WTC11 (cell line): ENCODE measurements around the gene UBE2G1. TPM values are rescaled to one million over a fixed set of nuclear protein-coding genes. Genes with fewer than 3 reads are reported as not detected.

Source experiments
- ATAC-seq: fragments of 200-7000 bp; cut with Tn5 transposase; 2 replicates; pipeline ENCODE4 v1.10.0; 2021; ENCODE audit warnings: mild to moderate bottlenecking, moderate library complexity
- CTCF ChIA-PET: fragments of 300-600 bp; sonication (Branson Sonifier 250); formaldehyde crosslinking; loops from one replicate; lab custom pipeline; 2021; ENCODE audit warnings: antibody characterized with exemption; lab: Charles Lee
- POLR2A ChIA-PET: fragments of 350-600 bp; sonication (Branson Sonifier 250); formaldehyde crosslinking; loops from one replicate; lab custom pipeline; 2021; ENCODE audit warnings: antibody characterized with exemption; lab: Charles Lee
- DNase-seq: peaks from one replicate; pipeline ENCODE4 v3.0.0; 2021; ENCODE audit warnings: low spot score
- H3K27ac Mint-ChIP-seq: 2 replicates; pipeline ENCODE4 v1.8.0; 2021; ENCODE audit warnings: mixed read lengths
- H3K27me3 Mint-ChIP-seq: 2 replicates; pipeline ENCODE4 v1.8.0; 2021; ENCODE audit warnings: low read depth, mild to moderate bottlenecking, moderate library complexity, mixed read lengths
- H3K36me3 Mint-ChIP-seq: 2 replicates; pipeline ENCODE4 v1.8.0; 2021; ENCODE audit warnings: mixed read lengths
- H3K4me1 Mint-ChIP-seq: 2 replicates; pipeline ENCODE4 v1.8.0; 2022; ENCODE audit warnings: mixed read lengths
- H3K4me3 Mint-ChIP-seq: 2 replicates; pipeline ENCODE4 v1.8.0; 2021; ENCODE audit warnings: mild to moderate bottlenecking, moderate library complexity, mixed read lengths
- H3K9me3 Mint-ChIP-seq: 2 replicates; pipeline ENCODE4 v1.8.0; 2021; ENCODE audit warnings: mixed read lengths
- CBFB ChIP-seq: sonication (generic); formaldehyde crosslinking; IDR thresholded peaks from 2 replicates; pipeline ENCODE4 v1.8.1; 2022; ENCODE audit warnings: mild to moderate bottlenecking, low read depth, missing genetic modification reagents
- ELF4 ChIP-seq: sonication (generic); formaldehyde crosslinking; IDR thresholded peaks from 2 replicates; pipeline ENCODE4 v1.8.1; 2022; ENCODE audit warnings: low read depth, mild to moderate bottlenecking, moderate library complexity, missing genetic modification reagents
- GABPB1 ChIP-seq: sonication (generic); formaldehyde crosslinking; IDR thresholded peaks from 2 replicates; pipeline ENCODE4 v1.8.1; 2023; ENCODE audit warnings: mild to moderate bottlenecking, missing genetic modification reagents
- JAZF1 ChIP-seq: fragments of 250-450 bp; sonication (Bioruptor Pico); IDR thresholded peaks from 2 replicates; pipeline ENCODE4 v1.9.0; 2021; ENCODE audit warnings: moderate library complexity, mild to moderate bottlenecking, inconsistent platforms
- NFATC4 ChIP-seq: fragments of 250-450 bp; sonication (Bioruptor Pico); IDR thresholded peaks from 2 replicates; pipeline ENCODE4 v1.9.0; 2021; ENCODE audit warnings: mild to moderate bottlenecking
- NFYB ChIP-seq: sonication (generic); formaldehyde crosslinking; conservative IDR thresholded peaks from 2 replicates; pipeline ENCODE4 v1.8.0; 2022; ENCODE audit warnings: low read depth, missing genetic modification reagents
- NR2C2 ChIP-seq: sonication (generic); formaldehyde crosslinking; IDR thresholded peaks from 2 replicates; pipeline ENCODE4 v1.8.0; 2022; ENCODE audit warnings: mild to moderate bottlenecking, missing genetic modification reagents
- NR3C1 ChIP-seq: sonication (generic); formaldehyde crosslinking; conservative IDR thresholded peaks from 2 replicates; pipeline ENCODE4 v1.8.1; 2023; ENCODE audit warnings: low read depth, mild to moderate bottlenecking, missing genetic modification reagents
- RORB ChIP-seq: fragments of 250-450 bp; sonication (Bioruptor Pico); IDR thresholded peaks from 2 replicates; pipeline ENCODE4 v1.9.0; 2021; ENCODE audit warnings: mild to moderate bottlenecking
- SOX15 ChIP-seq: fragments of 250-450 bp; sonication (Bioruptor Pico); IDR thresholded peaks from 2 replicates; pipeline ENCODE4 v1.9.0; 2021; ENCODE audit warnings: mild to moderate bottlenecking
- ZNF396 ChIP-seq: fragments of 250-450 bp; sonication (Bioruptor Pico); IDR thresholded peaks from 2 replicates; pipeline ENCODE4 v1.8.0; 2021; ENCODE audit warnings: mild to moderate bottlenecking, moderate library complexity, borderline replicate concordance
- total RNA-seq: library from RNA; stranded (reverse); gene quantifications from 3 replicates; pipeline ENCODE4 v1.2.3, GENCODE V29; 2021
- TF ChIP-seq, protein P1 (sequence below): sonication (generic); formaldehyde crosslinking; conservative IDR thresholded peaks from 2 replicates; pipeline ENCODE4 v1.8.1; 2023; ENCODE audit warnings: mild to moderate bottlenecking, low read depth, missing genetic modification reagents, moderate library complexity
- TF ChIP-seq, protein P2 (sequence below): sonication (generic); formaldehyde crosslinking; IDR thresholded peaks from 2 replicates; pipeline ENCODE4 v1.8.1; 2022; ENCODE audit warnings: low read depth, missing genetic modification reagents, borderline replicate concordance
- TF ChIP-seq, protein P3 (sequence below): sonication (generic); formaldehyde crosslinking; IDR thresholded peaks from 2 replicates; pipeline ENCODE4 v1.8.1; 2023; ENCODE audit warnings: mild to moderate bottlenecking, moderate library complexity, missing genetic modification reagents
- TF ChIP-seq, protein P4 (sequence below): fragments of 250-450 bp; sonication (Bioruptor Pico); IDR thresholded peaks from 2 replicates; pipeline ENCODE4 v1.8.0; 2021; ENCODE audit warnings: mild to moderate bottlenecking
- TF ChIP-seq, protein P5 (sequence below): fragments of 250-450 bp; sonication (Bioruptor Pico); IDR thresholded peaks from 2 replicates; pipeline ENCODE4 v1.9.0; 2021; ENCODE audit warnings: mild to moderate bottlenecking
- TF ChIP-seq, protein P6 (sequence below): sonication (generic); formaldehyde crosslinking; IDR thresholded peaks from 2 replicates; pipeline ENCODE4 v1.8.0; 2023; ENCODE audit warnings: mild to moderate bottlenecking, missing genetic modification reagents
- TF ChIP-seq, protein P7 (sequence below): sonication (generic); formaldehyde crosslinking; IDR thresholded peaks from 2 replicates; pipeline ENCODE4 v1.8.1; 2023; ENCODE audit warnings: mild to moderate bottlenecking, missing genetic modification reagents, moderate library complexity
- TF ChIP-seq, protein P8 (sequence below): sonication (generic); formaldehyde crosslinking; IDR thresholded peaks from 2 replicates; pipeline ENCODE4 v1.8.0; 2022; ENCODE audit warnings: mild to moderate bottlenecking, missing genetic modification reagents
- TF ChIP-seq, protein P9 (sequence below): sonication (generic); formaldehyde crosslinking; conservative IDR thresholded peaks from 2 replicates; pipeline ENCODE4 v1.8.1; 2022; ENCODE audit warnings: mild to moderate bottlenecking, missing genetic modification reagents
- TF ChIP-seq, protein P10 (sequence below): sonication (generic); formaldehyde crosslinking; IDR thresholded peaks from 2 replicates; pipeline ENCODE4 v1.8.1; 2023; ENCODE audit warnings: mild to moderate bottlenecking, missing genetic modification reagents

The UBE2G1 gene
- total RNA-seq, 1 experiment from 2014 or later, result 177 TPM

DNA sequence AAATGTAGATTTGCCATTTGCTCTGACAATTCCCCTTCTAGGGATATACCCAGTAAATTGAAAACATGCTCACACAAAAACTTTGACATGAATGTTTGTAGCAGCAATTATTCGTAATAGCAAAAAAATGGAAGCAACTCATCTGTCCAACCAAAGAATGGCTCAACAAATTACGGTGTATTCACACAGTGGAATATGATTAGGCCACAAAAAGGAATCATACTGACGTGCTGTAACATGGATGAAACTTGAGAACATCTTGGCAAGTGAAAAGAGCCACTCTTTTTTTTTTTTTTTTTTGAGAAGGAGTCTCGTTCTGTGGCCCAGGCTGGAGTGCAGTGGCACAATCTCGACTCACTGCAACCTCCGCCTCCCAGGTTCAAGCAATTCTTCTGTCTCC is 43.2 kb upstream of the UBE2G1 start (continued):
- TF ChIP-seq, protein P1, sequence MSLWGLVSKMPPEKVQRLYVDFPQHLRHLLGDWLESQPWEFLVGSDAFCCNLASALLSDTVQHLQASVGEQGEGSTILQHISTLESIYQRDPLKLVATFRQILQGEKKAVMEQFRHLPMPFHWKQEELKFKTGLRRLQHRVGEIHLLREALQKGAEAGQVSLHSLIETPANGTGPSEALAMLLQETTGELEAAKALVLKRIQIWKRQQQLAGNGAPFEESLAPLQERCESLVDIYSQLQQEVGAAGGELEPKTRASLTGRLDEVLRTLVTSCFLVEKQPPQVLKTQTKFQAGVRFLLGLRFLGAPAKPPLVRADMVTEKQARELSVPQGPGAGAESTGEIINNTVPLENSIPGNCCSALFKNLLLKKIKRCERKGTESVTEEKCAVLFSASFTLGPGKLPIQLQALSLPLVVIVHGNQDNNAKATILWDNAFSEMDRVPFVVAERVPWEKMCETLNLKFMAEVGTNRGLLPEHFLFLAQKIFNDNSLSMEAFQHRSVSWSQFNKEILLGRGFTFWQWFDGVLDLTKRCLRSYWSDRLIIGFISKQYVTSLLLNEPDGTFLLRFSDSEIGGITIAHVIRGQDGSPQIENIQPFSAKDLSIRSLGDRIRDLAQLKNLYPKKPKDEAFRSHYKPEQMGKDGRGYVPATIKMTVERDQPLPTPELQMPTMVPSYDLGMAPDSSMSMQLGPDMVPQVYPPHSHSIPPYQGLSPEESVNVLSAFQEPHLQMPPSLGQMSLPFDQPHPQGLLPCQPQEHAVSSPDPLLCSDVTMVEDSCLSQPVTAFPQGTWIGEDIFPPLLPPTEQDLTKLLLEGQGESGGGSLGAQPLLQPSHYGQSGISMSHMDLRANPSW (CRISPR knock-in tag), result no peak
- TF ChIP-seq NFATC4 (no peak), NR3C1 (CRISPR knock-in tag) (no peak), JAZF1 (CRISPR knock-in tag) (no peak)
- TF ChIP-seq, protein P2, sequence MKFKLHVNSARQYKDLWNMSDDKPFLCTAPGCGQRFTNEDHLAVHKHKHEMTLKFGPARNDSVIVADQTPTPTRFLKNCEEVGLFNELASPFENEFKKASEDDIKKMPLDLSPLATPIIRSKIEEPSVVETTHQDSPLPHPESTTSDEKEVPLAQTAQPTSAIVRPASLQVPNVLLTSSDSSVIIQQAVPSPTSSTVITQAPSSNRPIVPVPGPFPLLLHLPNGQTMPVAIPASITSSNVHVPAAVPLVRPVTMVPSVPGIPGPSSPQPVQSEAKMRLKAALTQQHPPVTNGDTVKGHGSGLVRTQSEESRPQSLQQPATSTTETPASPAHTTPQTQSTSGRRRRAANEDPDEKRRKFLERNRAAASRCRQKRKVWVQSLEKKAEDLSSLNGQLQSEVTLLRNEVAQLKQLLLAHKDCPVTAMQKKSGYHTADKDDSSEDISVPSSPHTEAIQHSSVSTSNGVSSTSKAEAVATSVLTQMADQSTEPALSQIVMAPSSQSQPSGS, result no peak
- TF ChIP-seq, protein P3, sequence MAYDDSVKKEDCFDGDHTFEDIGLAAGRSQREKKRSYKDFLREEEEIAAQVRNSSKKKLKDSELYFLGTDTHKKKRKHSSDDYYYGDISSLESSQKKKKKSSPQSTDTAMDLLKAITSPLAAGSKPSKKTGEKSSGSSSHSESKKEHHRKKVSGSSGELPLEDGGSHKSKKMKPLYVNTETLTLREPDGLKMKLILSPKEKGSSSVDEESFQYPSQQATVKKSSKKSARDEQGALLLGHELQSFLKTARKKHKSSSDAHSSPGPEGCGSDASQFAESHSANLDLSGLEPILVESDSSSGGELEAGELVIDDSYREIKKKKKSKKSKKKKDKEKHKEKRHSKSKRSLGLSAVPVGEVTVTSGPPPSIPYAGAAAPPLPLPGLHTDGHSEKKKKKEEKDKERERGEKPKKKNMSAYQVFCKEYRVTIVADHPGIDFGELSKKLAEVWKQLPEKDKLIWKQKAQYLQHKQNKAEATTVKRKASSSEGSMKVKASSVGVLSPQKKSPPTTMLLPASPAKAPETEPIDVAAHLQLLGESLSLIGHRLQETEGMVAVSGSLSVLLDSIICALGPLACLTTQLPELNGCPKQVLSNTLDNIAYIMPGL, result no peak
- TF ChIP-seq, protein P4, sequence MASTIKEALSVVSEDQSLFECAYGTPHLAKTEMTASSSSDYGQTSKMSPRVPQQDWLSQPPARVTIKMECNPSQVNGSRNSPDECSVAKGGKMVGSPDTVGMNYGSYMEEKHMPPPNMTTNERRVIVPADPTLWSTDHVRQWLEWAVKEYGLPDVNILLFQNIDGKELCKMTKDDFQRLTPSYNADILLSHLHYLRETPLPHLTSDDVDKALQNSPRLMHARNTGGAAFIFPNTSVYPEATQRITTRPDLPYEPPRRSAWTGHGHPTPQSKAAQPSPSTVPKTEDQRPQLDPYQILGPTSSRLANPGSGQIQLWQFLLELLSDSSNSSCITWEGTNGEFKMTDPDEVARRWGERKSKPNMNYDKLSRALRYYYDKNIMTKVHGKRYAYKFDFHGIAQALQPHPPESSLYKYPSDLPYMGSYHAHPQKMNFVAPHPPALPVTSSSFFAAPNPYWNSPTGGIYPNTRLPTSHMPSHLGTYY, result no peak
- TF ChIP-seq, protein P5, sequence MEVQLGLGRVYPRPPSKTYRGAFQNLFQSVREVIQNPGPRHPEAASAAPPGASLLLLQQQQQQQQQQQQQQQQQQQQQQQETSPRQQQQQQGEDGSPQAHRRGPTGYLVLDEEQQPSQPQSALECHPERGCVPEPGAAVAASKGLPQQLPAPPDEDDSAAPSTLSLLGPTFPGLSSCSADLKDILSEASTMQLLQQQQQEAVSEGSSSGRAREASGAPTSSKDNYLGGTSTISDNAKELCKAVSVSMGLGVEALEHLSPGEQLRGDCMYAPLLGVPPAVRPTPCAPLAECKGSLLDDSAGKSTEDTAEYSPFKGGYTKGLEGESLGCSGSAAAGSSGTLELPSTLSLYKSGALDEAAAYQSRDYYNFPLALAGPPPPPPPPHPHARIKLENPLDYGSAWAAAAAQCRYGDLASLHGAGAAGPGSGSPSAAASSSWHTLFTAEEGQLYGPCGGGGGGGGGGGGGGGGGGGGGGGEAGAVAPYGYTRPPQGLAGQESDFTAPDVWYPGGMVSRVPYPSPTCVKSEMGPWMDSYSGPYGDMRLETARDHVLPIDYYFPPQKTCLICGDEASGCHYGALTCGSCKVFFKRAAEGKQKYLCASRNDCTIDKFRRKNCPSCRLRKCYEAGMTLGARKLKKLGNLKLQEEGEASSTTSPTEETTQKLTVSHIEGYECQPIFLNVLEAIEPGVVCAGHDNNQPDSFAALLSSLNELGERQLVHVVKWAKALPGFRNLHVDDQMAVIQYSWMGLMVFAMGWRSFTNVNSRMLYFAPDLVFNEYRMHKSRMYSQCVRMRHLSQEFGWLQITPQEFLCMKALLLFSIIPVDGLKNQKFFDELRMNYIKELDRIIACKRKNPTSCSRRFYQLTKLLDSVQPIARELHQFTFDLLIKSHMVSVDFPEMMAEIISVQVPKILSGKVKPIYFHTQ, result no peak
- TF ChIP-seq, protein P6, sequence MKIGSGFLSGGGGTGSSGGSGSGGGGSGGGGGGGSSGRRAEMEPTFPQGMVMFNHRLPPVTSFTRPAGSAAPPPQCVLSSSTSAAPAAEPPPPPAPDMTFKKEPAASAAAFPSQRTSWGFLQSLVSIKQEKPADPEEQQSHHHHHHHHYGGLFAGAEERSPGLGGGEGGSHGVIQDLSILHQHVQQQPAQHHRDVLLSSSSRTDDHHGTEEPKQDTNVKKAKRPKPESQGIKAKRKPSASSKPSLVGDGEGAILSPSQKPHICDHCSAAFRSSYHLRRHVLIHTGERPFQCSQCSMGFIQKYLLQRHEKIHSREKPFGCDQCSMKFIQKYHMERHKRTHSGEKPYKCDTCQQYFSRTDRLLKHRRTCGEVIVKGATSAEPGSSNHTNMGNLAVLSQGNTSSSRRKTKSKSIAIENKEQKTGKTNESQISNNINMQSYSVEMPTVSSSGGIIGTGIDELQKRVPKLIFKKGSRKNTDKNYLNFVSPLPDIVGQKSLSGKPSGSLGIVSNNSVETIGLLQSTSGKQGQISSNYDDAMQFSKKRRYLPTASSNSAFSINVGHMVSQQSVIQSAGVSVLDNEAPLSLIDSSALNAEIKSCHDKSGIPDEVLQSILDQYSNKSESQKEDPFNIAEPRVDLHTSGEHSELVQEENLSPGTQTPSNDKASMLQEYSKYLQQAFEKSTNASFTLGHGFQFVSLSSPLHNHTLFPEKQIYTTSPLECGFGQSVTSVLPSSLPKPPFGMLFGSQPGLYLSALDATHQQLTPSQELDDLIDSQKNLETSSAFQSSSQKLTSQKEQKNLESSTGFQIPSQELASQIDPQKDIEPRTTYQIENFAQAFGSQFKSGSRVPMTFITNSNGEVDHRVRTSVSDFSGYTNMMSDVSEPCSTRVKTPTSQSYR (CRISPR knock-in tag), result no peak
- TF ChIP-seq, protein P7, sequence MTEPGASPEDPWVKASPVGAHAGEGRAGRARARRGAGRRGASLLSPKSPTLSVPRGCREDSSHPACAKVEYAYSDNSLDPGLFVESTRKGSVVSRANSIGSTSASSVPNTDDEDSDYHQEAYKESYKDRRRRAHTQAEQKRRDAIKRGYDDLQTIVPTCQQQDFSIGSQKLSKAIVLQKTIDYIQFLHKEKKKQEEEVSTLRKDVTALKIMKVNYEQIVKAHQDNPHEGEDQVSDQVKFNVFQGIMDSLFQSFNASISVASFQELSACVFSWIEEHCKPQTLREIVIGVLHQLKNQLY, result no peak

DNA sequence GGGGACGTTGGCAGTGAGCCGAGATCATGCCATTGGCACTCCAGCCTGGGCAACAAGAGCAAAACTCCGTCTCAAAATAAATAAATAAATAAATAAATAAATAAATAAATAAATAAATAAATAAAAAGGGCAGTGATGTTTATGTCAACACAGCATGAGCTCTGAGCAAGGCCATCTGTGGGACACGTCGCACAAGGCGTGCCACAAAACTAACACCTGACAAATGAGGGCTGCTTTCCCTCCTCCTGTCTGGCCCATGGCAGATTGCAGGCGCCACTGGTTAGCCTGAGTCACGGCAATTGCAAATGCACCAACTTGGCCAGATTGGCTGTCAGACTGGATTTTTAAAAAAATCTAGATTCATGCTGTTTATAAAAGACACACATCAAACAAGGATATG is 41.4 kb upstream of the UBE2G1 start:
- POLR2A ChIA-PET, result no interaction called here
- no peak for TF ChIP-seq NFYB (CRISPR knock-in tag)
- TF ChIP-seq GABPB1 (CRISPR knock-in tag), result no peak
- no peak for TF ChIP-seq ZNF396 (CRISPR knock-in tag)
- TF ChIP-seq CBFB (CRISPR knock-in tag), result no peak
- TF ChIP-seq, protein P8, sequence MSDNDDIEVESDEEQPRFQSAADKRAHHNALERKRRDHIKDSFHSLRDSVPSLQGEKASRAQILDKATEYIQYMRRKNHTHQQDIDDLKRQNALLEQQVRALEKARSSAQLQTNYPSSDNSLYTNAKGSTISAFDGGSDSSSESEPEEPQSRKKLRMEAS (CRISPR knock-in tag), result no peak
- TF ChIP-seq, protein P9, sequence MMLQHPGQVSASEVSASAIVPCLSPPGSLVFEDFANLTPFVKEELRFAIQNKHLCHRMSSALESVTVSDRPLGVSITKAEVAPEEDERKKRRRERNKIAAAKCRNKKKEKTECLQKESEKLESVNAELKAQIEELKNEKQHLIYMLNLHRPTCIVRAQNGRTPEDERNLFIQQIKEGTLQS, result no peak
- TF ChIP-seq ELF4 (CRISPR knock-in tag), result no peak
- TF ChIP-seq, protein P10, sequence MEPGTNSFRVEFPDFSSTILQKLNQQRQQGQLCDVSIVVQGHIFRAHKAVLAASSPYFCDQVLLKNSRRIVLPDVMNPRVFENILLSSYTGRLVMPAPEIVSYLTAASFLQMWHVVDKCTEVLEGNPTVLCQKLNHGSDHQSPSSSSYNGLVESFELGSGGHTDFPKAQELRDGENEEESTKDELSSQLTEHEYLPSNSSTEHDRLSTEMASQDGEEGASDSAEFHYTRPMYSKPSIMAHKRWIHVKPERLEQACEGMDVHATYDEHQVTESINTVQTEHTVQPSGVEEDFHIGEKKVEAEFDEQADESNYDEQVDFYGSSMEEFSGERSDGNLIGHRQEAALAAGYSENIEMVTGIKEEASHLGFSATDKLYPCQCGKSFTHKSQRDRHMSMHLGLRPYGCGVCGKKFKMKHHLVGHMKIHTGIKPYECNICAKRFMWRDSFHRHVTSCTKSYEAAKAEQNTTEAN, result no peak
- no peak for TF ChIP-seq NR2C2
- TF ChIP-seq RORB, result no peak
- TF ChIP-seq JAZF1 (CRISPR knock-in tag), result no peak
- TF ChIP-seq SOX15 (CRISPR knock-in tag), result no peak
- no peak for DNase-seq
- Mint-ChIP-seq H3K4me1 (peaks cover 13% of the 10 kb centered on the region), H3K4me3 (no peak overlapping the region), H3K9me3 (no peaks in the 10 kb centered on the region), H3K27ac (peak overlapping the region; percentile 67; the same call in 1 of the 2 replicates), H3K27me3 (no peaks in the 10 kb centered on the region), H3K36me3 (no peaks in the 10 kb centered on the region)
- CTCF ChIA-PET, result interaction anchor here (0.8 to 2.4 kb wide), 4 partner anchors 13 to 208 kb away, joined by 4 to 7 read pairs (median 6); no protein-coding TSS in a partner anchor
- no peak for ATAC-seq
